ENCODE results near the gene SERPINA10.
"Not testable (repeated sequence)": the region's sequence is repeated elsewhere in the genome, so short reads cannot be mapped to it uniquely, and the experiment has no call there.

The SERPINA10 gene

DNA sequence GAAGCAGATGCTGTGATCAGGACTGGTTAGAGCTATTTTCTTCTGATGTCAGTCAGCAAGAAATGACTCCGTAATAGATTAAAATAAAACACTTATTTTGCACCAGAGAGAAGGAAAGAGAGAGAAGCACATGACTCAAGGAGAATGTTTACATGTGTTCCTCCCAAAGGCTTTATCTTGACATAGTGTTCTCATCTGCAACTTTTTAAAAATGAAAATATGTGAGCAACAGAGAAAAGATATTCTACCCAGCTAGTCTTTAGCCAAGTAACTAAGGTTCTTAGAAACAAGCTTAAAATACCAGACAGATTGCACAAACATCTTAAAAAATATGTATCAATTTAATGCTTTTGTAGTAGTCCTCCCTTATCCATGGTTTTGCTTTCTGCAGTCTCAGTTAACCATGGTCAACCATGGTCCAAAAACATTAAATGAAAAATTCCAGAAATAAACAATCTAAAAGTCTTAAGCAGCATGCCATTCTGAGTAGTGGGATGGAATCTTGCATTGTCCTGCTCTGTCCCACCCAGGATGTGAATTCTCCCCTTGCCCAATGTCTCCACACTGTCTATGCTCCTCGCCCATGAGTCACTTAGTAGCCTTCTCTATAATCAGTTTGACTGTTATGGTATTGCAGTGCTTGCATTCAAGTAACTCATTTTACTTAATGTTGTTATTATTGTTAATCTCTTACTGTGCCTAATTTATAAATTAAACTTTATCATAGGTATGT lies 9.9 kb downstream of the SERPINA10 start:
- ATAC-seq, result no peak

DNA sequence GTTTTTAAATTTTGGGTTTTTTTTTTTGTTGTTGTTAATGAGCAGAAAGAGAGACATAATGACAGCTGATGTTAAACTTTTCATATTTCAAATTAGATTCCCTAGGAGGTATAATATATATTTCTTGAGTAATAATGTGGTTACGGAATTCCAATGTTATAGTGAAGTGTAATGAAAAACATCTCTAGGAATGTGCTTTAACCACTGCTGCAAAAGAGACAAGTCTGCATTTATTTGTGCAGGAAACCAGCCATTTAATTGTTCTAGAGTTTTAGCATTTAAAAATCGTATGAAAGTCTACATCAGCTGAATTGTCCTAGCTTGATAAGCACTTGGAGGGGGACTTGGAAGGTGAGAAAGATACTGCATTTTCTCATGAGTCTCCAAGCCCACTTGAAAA lies 14.3 kb downstream of the SERPINA10 start:
- ATAC-seq, result no peak

- not testable (repeated sequence) for ATAC-seq
Observed at GRCh38 chr14:94276898-94277561, 16.0 kb downstream of the SERPINA10 start.

- ATAC-seq, result no peak
Observed at GRCh38 chr14:94269156-94269555, 23.9 kb downstream of the SERPINA10 start.

GRCh38 chr14:94268582-94268981 lies 24.5 kb downstream of the SERPINA10 start:
- ATAC-seq, result not testable (repeated sequence)

DNA sequence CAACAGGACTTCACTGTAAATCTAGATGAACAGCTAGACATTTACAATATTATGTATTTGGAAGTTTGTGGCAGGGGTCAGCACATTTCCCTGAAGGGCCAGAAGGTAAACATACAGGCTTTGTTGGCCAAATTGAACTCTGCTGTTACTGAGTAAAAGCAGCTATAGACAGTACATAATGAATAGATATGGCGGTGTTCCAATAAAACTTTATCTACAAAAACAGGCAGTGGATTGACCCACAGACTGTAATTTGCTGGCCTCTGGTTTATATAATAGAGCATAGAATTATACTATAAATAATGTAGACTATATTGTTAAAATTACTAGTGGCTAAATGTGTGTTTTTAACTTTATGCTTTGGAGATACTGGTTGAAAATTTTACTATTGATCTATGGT lies 25.7 kb downstream of the SERPINA10 start:
- ATAC-seq, result no peak

- not testable (repeated sequence) for ATAC-seq
Observed at GRCh38 chr14:94264195-94264594, 28.9 kb downstream of the SERPINA10 start.

GRCh38 chr14:94244182-94244581 lies 48.9 kb downstream of the SERPINA10 start:
- ATAC-seq, result no peak

DNA sequence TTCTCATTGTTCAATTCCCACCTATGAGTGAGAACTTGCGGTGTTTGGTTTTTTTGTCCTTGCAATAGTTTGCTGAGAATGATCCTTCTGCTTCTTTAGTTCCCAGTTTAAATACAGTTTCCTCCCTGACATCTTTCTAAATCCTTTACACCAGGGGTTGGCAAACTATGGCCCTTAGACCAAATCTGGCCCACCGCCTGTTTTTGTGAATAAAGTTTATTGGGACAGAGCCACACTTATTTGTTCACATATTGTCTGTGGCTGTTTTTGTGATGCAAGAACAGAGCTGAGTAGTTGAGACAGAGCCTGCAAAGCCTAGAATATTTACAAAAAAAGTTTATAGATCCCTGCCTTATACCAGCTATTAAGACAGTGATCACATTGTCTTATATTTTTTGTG lies 53.7 kb downstream of the SERPINA10 start:
- ATAC-seq, result no peak

GRCh38 chr14:94237983-94238382 lies 55.1 kb downstream of the SERPINA10 start:
- ATAC-seq, result no peak

DNA sequence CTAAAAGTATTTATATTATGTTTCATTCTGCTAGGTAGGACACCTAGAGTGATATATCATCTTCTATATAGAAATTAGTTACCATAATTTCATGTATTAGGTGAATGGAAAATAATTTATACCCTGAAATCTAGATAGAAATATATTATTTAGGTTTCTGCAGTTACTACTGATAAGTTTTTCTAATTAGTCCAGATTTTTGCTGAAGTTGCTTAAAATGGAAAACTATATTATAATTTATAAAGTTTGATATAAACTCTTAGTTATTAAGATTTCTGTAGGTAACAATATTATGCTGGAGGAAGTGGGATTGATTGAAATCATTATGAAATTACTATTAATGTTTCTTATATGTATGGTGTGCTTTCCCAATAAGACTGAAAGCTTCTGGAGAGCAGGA lies 56.0 kb downstream of the SERPINA10 start:
- ATAC-seq, result no peak

All from activated CD4-positive, CD25-positive, alpha-beta regulatory T cell treated with anti-CD3 and anti-CD28 coated beads, Interleukin-2, amount 50 U/mL, for 24 hours (primary cell).